AG09319 (cell line): ENCODE data around the gene RNFT2.
A peak's percentile ranks its signal among the peaks of the same experiment; 100 is the strongest.

Experiments used
- DNase-seq: peaks from one replicate; pipeline ENCODE4 v3.0.0-alpha.2; 2010; ENCODE audit warnings: low read depth; ENCODE audit errors: extremely low read depth
- TF ChIP-seq, protein P1 (sequence below): IDR thresholded peaks from 2 replicates; pipeline ENCODE4 v1.5.1; 2011; ENCODE audit warnings: low read depth, mild to moderate bottlenecking, inconsistent platforms, low read length, moderate library complexity

Gene RNFT2

DNA sequence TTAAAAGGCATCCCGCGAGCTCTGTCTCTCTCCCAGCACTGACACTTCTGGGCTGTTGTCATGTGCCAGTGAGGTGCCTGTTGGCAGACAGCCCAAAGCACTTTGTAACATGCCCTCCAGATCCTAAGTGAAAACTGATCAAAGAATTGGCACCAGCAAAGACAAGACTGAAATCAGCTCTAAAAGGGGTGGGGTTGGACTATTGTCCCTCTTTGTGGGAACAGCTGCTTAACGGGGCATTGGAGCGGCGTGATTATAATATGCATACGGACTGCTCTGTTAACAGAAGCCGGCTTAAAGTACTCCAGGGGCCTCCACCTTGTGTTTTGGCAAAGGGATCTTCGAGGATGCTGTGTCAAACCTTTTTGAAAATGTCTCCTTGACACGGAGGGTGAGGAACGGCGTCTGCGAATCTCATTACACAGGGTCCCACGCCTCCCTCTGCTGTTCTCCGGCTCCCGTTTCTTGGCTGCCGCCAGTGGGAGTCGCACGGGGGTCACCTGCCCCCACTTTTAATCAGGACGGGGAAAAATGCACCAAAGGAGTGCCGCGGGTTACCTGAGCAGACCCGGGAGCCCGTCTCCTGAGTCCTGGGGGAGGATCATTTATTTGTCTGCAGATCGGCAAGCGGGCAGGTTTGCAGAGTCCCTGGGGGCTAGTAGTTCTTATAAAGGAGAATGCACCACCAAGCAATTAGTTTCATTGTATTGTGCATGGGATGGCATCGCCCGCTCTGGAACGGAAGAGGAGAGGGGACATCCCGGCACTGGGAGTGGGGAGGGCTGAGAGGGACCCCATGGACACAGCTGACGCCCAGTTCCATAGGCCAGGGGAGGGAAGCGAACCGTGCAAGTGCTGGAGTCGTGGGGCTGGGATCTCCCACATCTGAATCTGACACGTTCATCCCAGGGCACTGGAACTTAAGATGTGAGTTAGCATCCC, 44.6 kb upstream of the RNFT2 start:
- DNase-seq = no peak
- TF ChIP-seq, protein P1, sequence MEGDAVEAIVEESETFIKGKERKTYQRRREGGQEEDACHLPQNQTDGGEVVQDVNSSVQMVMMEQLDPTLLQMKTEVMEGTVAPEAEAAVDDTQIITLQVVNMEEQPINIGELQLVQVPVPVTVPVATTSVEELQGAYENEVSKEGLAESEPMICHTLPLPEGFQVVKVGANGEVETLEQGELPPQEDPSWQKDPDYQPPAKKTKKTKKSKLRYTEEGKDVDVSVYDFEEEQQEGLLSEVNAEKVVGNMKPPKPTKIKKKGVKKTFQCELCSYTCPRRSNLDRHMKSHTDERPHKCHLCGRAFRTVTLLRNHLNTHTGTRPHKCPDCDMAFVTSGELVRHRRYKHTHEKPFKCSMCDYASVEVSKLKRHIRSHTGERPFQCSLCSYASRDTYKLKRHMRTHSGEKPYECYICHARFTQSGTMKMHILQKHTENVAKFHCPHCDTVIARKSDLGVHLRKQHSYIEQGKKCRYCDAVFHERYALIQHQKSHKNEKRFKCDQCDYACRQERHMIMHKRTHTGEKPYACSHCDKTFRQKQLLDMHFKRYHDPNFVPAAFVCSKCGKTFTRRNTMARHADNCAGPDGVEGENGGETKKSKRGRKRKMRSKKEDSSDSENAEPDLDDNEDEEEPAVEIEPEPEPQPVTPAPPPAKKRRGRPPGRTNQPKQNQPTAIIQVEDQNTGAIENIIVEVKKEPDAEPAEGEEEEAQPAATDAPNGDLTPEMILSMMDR = no peak

DNA sequence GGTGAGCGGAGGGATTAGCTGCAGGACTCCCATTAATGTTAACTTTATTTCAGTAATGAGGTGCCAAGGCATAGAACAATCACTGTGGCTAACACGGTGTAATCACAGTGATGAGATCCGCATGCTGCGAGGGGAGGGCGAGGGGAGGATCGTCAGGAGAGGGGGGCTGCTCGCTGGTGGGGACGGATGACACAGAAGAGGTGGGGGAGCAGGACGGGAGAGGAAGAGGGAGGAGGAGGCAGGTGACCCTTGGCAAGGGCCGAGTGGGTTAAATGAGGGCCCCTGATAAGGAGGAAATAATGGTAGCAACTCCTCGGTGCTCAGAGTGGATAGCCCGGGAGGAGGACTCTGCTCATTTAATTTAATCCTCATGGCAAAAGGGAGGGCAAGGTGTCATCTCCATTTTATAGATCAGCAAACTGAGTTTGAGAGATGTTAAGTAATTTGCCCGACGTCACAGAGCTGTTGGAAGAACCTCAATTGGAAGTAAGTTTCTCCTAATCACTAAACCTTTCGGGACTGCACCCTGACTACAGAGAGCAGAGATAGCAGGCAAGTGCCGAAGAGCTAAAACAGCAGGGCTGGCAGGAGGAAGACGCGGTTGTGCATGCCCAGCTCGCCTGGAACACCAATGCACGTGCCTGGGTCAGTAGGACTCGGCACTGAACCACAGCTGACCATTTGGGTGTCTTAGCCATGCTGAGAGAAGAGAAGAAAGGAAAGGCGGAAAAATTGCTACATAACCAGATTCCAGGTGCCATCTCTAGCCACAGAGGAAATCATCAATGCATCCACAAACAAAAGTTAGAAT, 43.3 kb upstream of the RNFT2 start:
- no peak for DNase-seq
- TF ChIP-seq, protein P1 = no peak

DNA sequence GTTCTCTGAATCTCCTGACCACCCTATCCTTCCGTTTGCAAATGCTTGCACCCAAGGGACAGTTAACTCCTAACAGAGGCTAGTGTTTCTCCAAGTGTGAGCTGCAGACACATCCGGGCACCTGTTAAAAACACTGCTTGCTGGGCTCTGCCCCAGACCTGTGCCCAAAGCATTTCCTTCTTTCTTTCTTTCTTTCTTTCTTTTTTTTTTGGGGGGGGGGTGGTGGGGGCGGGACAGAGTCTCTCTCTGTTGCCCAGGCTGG, 42.7 kb upstream of the RNFT2 start:
- DNase-seq = no peak
- TF ChIP-seq, protein P1 = no peak

DNA sequence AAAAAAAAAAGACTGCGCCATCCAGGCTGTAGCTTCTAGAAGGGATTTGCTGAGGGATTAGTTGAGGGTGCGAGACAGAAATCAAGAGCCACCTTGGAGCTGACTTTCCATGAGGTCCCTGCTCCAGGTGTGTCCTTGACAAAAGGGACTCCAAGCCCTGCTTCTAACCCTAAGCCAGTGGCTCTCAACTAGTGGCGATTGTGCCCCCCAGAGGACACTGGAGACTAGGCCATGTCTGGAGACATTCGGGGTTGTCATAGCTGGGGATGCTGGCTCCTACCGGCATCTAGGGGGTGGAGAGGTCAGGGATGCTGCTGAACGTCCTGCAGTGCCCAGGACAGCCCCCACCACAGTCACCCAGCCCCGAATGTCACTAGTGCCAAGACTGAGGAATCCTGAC, 40.8 kb upstream of the RNFT2 start:
- no peak for DNase-seq
- TF ChIP-seq, protein P1 = peak; percentile 31

DNA sequence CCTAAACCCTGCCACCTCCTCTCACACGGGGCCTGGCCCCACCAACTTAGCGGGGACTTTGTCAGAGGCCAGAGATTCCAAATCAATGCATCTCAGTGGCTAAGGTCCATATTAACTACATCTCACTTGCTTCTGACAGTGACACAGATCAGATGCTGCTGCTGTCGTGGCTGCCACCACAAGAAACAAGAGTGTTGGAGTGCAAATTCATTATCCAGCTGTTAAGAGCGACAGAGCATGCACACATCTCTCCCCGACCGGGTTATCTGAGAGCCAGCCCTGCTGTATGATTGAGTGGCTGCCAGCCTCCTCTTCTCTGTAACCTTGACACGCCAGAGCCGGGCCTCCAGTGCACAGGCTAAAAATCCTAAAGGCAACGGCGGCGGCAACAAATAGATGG, 40.4 kb upstream of the RNFT2 start:
- DNase-seq = no peak

DNA sequence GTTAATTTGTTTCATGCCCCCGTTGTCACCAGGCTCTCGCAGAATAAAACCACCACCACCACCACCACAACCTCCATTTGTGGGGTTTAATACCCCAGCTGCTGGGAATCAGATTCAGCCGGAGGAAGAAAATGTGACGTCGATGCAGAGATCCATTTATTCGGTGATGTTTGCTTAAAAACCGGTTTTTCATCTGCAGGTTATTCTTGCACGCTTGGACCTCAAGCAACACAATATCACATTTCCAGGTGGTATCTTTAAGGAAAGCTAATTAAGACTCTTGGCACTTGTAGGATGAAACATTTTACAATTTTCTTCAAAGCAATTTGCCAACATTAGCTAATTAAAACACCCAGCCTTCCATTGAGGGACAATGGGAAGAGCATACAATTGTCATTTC, 40.0 kb upstream of the RNFT2 start:
- TF ChIP-seq, protein P1 = no peak
- DNase-seq = no peak

More for the DNA sequence above, 40.4 kb upstream of the RNFT2 start:
- TF ChIP-seq, protein P1 = no peak

DNA sequence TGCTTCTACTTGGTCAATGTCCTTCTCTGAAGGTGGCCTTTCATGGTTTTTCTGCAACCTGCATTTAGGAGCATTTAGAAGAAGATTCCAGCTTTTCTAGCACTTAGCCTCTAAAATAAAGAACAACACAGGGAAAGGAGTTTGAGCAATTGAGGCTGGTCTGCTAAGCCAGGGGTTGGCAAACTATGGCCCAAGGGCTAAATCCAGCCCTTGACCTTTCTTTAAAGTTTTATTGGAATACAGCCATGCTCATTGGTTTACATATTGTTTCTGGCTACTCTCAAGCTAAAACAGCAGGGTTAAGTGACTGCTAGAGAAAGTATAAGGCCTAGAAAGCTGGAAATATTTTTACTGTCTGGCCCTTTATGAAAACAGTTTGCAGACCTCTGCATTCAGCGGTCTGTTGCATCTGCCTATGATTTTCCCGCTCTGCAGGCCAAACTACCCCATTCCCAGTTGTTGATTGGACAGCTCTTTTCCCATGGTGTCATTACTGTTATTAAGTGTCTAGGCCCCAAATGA, 39.5 kb upstream of the RNFT2 start:
- TF ChIP-seq, protein P1 = no peak
- DNase-seq = no peak
